Tibial nerve (tissue), 4 donors: ENCODE measurements around the gene IQSEC3.

Source experiments
- EP300 ChIP-seq, 2 donors: sonication (generic); formaldehyde crosslinking; IDR thresholded peaks; one replicate each; pipeline ENCODE4 v1.6.1; 2017; ENCODE audit warnings: antibody characterized with exemption in 2 of 2, mild to moderate bottlenecking in 1 of 2
- POLR2A ChIP-seq, 2 donors: fragments of 450-650 bp; IDR thresholded peaks; one replicate each; pipeline ENCODE4 v1.6.1; 2017; ENCODE audit warnings: antibody characterized with exemption in 2 of 2, mild to moderate bottlenecking in 2 of 2, moderate library complexity in 2 of 2
- TF ChIP-seq, protein P1 (sequence below), 5 experiments: fragments of 200-600 bp in 3 of 5; fragments of 450-650 bp in 2 of 5; sonication (generic) in 3 of 5; IDR thresholded peaks; one replicate each; pipeline ENCODE4 v1.5.1; 2016 to 2019; ENCODE audit warnings: antibody characterized with exemption in 5 of 5, mild to moderate bottlenecking in 3 of 5, moderate library complexity in 2 of 5

DNA sequence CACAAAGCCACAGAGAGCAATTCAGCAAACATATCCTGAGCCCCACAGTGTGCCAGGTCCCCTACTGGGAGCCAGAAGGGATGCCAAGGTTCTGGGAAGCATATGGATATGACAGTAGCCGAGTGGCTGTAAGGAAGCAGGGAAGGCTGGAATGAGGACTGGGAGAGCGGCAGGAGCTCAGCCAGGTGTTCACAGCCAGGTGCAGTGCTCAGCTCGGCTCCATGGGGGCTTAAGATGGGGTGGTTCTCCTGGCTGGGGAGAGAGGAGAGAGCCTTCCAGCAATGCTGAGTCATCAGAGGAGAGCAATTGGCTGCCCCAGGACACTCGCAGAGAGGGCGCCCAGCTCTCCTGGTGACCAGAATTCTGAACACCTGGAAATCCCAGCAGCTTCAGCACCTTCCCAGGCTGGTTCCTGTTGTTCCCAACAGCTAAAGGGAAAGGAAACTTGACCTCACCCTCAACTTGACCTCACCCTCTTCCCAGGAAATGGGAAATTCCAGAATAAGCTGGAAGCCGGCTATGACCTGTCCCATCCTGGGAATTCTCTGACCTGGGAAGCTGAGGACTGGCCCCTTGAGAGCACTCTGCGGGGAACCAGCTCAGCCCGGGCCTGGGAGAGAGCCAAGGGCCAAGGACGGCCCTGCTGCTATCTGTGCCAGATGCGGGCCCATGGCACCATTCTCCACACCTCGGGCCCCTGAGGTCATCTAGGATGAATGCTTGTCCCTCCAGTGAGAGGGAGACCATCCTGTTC lies 112.7 kb downstream of the IQSEC3 start:
- TF ChIP-seq EP300 (IDR thresholded peaks at IDR 0.05) (no peak), POLR2A (IDR thresholded peaks at IDR 0.05) (no peak)
- TF ChIP-seq, protein P1, sequence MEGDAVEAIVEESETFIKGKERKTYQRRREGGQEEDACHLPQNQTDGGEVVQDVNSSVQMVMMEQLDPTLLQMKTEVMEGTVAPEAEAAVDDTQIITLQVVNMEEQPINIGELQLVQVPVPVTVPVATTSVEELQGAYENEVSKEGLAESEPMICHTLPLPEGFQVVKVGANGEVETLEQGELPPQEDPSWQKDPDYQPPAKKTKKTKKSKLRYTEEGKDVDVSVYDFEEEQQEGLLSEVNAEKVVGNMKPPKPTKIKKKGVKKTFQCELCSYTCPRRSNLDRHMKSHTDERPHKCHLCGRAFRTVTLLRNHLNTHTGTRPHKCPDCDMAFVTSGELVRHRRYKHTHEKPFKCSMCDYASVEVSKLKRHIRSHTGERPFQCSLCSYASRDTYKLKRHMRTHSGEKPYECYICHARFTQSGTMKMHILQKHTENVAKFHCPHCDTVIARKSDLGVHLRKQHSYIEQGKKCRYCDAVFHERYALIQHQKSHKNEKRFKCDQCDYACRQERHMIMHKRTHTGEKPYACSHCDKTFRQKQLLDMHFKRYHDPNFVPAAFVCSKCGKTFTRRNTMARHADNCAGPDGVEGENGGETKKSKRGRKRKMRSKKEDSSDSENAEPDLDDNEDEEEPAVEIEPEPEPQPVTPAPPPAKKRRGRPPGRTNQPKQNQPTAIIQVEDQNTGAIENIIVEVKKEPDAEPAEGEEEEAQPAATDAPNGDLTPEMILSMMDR (IDR thresholded peaks at IDR 0.05), result no peak
